ENCODE measurements around the gene ASB16.

The ASB16 gene

DNA sequence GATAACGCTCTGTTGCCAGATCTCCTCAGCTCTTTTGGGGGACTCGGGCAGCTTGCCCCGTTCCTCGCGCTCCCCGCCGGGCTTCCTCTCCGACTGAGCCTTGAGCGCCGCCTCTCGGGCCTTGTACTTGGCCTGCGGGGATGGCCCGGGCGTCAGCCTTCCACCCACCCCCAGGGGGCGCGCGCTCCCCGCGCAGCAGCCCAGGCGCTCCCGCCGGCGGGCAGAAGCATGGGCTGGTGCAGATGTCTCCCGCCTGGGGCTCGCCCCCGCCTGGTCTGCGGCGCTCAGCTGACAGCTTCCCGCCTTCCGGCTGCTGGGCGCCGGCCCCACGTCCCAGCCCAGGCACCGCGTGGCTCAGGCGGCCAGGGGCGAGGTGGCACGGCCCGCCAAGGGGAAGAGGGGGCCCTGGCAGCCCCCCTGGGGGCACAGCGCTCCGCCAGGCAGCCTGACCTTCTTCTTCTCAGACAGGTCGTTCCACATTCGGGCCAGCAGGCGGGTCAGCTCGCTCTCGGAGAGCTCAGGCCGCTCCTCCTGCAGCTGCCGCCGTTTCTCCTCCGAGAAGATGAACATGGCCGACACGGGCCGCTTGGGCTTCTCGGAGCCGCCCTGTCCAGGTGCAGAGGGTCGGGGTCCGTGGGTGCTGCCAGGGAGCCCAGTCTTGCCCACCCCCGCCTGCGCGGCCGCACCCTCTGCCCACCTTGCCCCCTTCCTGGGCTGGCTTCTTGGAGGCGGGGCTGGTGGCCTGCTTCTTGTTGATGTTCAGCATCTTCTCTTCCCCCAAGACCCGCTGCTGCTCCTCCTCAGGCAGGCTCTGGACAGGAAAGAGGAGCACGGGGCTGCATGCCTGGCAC lies 40.1 kb downstream of the ASB16 start:
- peak; percentile 58 for DNase-seq

DNA sequence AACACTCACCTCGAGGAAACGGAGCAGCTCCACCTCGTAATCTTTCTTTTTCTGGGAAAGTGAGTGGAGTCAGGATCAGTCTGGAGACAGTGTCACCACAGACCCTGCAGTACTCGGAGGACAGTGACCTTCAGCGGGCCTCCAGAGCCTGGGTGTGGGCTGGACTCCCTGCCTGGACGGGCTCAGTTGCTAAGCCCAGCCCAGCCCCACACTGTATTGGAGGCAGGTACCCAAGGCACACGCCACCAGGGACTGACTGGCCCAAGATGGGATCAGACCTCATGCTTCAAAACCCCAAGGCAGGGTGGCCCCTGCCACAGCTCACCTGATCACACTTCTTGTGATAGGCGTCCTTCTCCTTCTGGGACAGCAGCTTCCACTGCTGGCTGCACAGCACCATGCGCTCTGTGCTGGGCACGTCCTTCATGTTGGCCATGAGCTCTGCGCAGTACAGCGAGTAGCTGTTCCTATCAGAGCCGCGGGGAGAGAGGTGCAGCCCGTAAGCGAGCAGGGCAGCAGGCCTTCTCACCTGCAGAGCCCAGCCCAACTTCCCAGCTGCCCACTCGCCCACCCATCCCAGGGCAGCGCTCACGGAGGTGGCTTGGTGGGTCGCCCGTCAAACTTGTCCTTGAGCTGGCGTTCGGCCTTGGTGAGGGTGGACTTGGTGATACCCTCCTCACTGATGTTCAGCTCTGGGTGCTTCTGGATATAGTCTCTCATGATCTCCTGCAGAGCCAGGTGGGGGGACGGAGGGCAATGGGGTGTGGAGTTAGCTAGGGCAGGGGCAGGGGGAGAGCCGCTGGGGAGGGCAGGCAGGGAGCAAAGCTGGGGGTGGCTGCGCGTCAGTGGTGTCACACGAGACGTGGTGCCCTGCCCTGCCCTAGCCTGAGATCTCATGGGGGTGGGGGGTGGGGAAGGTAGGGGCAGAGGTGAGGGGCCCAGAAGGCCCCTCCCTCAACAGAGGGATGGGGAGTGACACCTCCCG lies 41.1 kb downstream of the ASB16 start:
- no peak for DNase-seq

DNA sequence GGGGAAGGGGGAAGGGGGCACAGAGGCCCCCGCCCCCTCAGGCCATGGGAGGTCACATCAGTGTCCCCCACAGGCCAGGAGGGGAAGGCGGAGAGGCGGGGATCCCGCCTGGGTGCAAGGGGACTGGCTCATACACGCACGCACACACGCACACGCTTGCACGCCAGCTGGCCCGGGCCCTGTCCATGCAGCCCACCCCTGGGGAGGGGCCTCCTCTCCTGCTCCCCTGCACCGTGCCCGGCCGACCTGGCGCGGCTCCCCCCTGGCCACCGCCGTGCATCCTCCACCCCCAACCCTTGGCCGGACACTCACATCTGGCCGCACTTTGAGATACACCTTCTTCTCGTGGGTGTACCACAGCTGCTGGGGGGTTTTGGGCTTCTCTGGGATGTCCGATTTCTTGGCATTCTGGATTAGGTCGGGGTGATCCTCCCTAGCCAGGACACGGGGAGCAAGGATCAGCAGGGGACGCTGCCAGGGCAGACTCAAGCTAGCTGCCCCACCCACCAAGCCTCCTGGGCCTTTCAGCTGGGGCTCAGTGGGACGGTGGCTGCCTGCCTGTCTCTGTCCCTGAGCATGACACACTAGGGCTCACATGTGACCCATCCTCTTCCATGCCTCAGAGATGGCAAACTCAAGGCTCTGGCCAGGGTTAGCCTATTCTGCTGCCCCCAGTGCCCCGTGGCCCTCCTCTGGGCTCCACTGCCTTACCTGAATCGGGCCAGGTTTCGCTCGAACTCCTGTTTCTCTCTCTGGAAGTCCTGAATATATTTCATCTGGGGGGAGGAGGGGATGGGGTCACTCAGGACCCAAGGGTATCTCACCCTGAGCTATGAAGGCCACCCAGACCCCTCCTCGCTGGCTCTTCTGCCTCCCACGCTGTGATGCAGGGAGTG lies 42.3 kb downstream of the ASB16 start:
- no peak for DNase-seq

DNA sequence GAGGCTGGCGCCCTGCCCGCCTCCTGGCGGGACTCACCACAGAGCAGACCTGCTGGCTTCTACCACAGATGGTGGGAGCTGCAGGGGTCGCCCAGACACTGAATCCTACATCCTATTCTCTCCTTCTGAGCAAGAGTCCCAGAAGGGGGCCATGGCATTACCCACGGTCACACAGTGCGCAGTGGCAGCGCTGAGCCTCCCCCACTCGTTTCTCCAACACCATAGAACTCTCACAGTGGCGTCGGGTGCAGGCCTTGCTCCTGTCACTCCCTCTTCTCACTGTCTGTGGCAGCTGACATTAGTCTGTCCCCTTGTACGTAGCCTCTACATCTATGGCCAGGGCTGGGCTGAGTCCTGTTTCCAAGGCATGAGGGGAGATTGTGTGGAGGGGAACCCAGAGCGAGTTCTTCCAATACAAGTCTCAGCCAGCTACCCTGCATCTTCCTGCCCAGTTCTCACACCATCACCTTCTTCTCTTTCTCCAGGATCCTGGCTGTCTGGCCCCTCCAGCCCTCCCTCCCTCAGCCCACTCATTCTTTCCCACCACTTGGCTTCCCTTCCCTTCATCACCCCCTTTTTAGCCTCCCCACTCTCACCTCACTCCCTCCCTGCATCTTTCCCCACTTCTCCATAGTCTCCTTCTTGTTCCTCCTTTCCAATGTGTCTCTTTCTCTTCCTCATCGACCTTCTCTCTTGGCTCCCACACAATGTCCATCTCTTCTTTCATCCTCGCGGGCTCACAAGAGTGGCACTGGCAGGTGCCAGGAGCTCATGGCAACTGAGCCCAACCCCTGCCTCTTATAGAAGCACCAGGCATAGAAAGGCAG lies 43.1 kb downstream of the ASB16 start:
- DNase-seq = no peak

DNA sequence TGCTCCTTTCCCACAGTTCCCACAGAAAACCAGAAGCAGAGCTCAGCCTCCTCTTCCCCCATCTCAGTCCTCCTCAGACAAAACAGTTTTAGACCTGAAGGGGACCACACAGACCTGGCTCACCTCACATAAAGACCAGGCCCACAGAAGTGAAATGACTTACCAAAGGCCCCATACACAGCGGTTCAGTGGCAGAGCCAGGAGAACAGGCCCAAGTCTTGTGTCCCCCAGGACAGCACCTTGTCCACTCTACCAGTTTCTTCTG lies 43.7 kb downstream of the ASB16 start:
- no peak for DNase-seq

DNA sequence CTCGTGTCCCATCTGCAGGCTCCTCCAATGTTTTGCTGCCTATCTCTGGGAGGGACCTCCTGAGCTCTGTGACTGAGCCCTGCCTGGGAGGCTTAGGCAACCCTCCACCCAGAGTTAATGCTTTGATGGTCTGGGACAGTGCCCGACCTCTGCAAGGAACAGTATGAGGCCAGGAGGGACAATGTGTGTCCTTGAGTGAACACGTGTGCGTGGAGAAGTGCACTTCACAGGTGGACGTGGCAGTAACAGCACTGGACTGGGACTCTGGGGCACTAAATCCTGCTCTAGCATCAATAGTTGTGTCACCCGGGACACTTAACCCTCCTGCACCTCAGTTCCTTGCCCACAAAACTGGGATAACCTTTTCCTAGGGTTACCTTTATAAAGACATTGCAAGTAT lies 44.4 kb downstream of the ASB16 start:
- no peak for DNase-seq

DNA sequence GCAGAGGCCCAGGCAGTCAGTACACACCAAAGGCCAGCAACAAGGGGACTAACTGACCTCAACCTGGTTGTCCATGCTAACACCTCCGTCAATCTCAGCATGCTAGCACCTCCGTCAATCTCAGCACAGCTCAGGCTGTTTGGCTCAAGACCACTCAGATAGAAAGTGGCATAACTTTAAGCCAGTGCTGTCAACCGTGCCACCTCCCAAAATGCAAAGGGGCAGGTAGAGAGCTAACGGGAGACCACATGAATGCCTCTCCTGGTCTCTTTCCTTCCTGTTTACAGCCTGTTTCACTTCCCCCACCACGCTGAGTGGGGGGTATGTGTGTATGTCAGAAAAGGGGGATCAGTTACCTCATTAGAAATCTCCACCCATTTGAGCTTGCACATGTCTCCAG lies 45.7 kb downstream of the ASB16 start:
- DNase-seq = no peak

DNA sequence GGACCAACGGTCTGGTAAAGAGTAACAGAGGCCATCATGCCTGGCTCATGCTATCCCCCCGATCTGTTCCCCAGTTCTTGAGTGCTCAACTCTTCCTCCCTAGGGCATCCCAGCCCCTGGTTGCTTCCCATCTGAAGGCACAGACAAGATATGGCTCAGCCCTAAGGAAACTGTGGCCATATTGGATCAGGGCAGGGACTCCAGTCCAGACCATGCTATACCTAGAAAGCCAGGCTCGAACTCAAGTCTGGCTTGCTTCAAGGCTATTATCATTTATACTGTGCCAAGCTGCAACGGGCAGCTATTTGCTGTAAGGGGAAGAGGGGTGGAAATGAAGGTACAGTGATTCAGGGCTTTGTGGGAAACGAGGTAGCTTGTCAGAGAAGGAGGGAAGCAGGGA lies 46.2 kb downstream of the ASB16 start:
- no peak for DNase-seq

DNA sequence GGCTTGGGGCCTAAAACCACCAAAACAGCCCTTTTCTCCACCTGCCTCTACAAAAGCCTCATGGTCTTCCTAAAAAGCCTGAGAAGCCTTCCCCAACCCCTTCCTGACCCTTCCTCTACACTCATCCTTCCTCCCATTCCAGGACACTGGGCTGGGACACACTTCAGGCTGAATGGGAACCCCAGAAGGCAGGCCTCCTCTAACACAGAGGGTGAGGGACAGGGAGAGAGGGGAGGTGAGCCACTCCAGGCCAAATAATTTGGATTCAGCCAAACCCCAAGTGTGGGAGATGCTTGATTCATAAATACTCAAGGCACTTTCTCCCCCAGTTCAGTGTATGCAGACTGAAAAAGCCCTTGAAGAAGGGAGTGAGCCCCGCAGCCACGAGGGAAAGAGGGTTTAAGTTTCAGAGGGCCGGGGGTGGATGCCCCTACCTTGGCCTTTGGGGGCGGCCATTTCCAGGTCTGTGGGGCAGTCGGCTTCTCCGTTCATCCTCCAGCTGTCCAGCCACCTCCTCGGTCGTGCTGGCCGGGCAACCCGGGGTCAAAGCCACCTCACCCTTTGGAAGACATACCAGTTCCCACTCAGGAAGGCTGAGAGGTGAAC lies 47.3 kb downstream of the ASB16 start:
- DNase-seq = no peak

DNA sequence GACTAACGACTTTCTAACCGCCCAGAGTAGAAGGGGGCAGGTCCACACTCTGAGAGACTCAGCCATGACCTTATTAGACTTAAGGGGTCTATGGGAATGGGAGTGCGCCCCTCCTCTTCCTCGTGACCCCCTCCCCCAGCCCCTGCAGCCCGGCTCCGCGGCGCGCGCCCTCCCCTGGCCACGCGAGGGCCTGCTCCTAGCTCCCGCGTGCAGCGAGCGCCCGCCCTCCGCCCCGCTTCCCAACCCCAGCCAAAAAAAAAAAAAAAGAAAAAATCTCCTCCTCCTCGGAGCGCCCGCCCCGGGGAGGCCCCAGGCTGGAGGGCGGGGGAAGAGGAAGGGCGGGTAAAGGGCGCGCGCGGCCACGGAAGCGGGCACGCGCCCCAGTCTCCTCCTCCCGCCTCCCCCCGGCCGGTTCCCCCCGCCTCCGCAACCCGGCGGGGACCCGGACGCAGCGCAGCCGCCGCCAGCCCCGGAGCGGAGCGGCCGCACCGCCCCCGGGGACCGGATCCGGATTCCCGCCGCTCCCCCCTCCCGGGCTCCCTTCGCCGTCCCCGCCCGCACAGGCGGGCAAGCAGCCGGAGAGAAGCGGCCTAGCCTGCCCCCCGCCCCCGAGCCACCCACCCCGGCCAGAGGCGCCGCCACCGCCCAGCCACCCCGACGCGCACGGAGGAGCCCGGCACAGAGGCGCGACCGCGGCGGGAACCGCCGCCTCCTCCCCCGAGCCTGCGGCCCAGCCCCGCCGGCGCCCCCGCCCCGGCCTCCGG lies 48.0 kb downstream of the ASB16 start:
- peak; percentile 92 for DNase-seq

DNA sequence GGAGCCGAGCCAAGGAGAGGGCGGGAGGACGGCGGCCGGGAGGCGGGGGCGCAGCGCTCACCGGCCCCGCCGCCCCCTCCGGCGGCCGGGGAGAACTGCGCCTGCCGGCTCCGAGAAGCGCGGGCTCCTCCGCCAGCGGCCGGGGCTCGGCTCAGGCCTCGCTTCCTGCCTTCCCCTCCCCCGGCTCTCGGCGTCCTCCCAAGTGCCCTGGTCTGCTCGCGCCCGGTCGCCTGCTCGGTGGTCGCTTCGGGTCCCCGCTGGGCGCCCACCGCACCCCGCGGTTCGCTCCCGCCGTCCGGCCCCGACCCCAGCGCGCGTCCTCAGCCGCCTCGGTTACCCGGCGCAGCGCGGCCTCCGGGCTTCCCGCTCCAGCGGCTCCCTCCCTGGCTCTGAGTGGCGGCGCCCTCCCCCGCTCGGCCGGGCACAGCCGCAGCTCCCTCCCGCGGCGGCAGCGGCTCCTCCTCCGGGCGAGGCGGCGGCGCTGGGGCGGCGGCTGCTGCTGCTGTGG lies 48.7 kb downstream of the ASB16 start:
- DNase-seq = peak; percentile 54

DNA sequence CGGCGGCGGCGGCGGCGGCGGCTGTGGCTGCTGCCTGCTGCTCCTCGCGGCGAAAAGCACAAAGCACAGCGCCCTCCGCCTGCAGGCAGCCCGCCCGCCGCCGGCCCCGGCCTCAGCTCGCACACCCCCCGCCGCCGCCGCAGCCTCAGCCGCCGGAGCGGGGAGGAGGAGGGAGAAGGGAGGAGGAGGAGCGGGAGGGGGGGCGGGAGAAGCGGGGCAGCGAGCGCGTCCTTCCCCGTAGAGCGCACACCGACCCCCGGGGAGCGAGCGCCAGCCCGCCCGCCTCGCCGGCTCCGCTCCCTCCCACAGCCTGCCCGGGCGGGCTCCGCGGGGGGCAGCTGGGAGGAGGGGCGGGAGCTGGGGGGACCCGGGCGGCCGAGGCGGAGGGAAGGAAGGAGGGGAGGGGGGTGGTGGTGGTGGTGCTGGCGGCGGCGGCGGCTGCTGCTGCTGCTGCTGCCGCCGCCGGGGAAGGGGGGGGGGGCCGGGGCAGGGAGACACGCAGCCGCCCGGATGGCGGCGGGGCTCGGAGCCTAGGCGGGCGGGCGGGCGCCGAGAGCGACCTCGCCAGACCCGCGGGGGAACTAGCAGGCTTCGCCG lies 49.2 kb downstream of the ASB16 start, which contains the start of gene UBTF:
Gene UBTF, minus strand, starts transcription at position 60 of the 597 bp plus-strand sequence. CDS start 1,446 bp downstream, outside the sequence.
- peak; percentile 73 for DNase-seq

DNA sequence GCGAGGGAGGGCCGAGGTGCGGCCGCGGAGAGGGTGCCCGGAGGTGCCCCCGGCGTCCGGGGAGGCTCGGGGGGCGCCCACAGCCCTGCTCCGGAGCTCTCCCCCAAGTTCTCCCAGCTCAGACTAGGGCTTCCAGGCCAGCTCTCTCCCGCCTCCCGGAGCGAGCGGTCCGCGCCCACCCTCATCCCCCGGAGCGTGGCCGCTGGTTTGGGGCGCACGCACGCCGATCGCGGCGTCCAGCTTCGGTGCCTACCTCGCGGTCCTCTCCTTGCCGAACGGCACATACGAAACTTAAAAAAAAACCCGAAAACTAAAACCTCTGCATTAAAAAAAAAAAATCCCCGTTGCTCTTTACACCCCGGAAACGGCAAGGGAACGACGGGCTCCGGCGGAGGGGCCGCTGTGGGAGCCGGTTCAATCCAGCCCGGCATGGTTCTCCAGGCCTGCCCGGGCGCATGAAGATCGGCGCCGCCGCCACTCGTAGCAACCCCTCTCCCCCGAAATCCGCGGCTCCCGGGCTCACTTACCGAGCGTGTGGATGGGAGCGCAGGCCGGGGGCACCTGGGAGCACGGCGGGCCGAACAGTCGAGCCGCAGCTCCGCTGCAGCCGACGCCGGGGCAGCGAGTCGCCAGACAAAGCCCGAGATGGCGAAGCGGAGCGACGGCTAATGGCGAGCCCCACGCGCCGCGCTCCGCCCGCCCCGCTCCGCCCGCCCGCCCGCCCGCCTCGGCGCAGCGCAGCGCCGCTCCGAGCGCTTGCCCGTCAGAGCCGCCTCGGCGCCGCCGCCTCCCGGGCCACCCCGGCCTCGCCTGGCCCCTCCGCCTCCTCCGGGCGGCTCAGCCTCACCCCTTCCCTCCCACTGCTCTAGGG lies 49.9 kb downstream of the ASB16 start:
- DNase-seq = peak; percentile 70

DNA sequence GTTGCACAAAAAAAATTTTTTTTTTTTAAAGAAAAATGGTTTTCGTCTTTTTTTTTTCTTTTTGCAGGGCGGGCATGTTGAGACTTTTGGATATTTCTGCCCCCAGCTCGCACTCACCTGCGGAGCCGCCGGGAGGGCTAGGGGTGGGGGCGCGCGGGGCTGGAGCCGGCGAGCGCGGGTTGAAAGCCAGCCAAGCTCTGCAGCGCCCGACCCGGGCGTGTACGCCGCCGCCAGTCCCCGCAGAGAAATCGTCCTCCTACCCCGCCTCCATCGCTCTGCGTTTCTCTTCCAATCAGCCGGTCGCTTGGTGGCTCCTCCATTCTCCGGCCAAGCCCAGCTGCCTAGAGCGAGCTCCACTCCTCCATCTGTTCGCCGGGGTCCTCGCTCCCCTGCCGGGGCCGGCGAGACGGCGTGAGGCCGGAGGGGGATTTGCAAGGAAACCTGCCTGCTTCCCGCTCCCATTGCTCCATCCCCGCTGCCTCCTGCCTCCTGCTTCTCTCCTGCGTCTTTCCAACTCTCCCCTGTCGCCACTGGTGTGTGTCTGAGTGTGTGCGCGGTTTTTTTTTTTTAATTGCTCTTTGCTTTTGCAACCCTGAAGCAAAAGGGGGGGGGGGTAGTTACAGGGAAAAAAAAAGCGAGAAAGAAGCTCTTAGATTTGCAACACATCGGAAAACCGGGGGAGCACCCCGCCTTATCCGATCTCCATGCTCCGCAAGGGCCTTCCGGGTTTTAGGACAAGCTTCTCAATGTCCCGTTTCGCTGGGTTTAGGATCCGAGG lies 50.8 kb downstream of the ASB16 start:
- peak; percentile 91 for DNase-seq

DNA sequence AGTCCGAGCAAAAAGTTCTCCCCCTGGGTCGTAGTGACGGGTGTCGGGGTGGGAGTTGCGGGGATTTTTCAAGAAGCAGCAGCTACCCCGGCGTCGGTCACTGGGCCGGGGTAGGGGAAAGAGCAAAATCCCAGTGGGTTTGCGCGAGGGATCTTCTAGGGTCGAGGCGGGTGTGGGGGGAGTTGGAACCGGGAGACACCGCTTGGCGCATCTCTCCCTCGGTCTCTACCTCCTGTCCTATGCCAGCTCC lies 51.3 kb downstream of the ASB16 start:
- no peak for DNase-seq

DNA sequence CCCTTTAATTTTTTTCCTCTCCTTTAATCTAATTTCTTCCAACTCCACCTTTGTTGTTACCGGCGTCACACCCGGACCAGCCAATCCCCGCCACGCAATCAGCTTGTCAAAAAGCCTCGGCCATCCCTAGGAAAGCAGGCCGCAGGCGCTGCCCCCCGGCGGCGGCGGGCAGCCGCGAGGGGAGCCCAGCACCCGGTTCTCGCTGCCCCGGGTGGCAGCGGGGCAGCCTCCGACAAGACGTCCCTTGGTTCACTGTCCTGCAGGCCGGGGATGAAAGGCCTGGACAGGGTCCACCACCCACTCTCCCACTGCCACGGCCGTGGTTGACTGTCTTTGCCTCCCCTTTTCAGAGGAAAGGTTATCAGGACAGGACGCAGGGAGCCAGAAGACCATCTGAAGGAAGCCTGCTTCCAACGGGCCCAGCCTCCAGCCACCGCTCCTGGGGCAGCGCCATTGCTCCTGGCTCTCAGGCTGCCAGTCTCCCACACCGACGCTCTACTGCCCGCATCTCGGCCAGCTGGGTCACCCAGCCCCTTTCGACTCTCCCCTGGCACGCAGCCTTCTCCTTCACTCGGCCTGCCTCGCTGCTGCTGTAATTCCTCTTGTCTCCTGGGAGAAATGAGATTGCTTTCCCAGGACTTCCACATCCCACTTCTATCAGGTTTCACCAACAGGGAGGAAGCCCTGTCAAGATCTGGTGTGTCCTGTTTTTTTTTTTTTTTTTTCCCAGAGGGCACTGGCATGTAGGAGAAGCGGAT lies 51.8 kb downstream of the ASB16 start:
- peak; percentile 85 for DNase-seq

DNA sequence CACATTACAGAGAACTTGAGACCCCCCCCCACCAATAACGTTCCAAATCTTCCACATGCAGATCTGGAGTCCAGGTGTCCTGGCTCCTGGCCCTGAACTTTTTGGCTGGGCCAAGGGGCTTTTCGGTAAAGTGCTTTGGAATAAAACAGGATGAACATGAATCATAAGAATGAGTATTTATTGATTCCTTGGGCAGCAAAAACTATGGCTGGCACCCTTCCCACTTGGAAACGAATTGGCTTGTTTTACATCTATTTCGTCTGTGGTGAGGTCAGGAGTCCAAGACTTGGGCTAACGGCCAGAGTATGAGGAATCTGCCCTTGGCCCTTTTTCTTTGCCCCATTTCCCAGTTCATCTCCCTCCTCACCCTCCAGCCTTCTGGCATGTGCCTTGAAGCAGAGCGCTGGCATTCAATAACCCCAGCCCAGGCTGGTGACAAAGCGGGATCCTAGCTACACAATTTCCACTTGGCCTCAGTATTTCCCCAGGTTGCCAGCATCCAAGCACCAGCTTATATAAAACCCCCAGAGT lies 53.1 kb downstream of the ASB16 start:
- no peak for DNase-seq

Data from NCI-H1092 treated with DMSO at 0.1 percent for 48 hours (cell line).